Stimulated activated CD8-positive, alpha-beta memory T cell treated with anti-CD3 and anti-CD28 coated beads, Interleukin-4, amount 100 ng/mL, for 4 hours (primary cell): ENCODE measurements around the gene SALL1.

Experiments used
- DNase-seq, 2 donors: peaks; one replicate each; pipeline ENCODE4 v3.0.0-alpha.2; 2020; ENCODE audit warnings: low read depth in 2 of 2, low spot score in 1 of 2

Gene SALL1

GRCh38 chr16:51150888-51151320 lies at the start of gene SALL1:
TSS of gene SALL1 (minus strand) at chr16:51151270. CDS start at chr16:51151241, 29 bp downstream.
- DNase-seq = no peak

- no peak for DNase-seq
These were observed 49.7 kb upstream of the SALL1 start for GRCh38 chr16:51200793-51201192.

GRCh38 chr16:51197953-51198748 lies 47.1 kb upstream of the SALL1 start:
- no peak for DNase-seq

- no peak for DNase-seq
These were observed 42.8 kb upstream of the SALL1 start for GRCh38 chr16:51193879-51194278.

GRCh38 chr16:51184702-51185433 lies 33.8 kb upstream of the SALL1 start:
- no peak for DNase-seq

GRCh38 chr16:51181503-51181811 lies 30.4 kb upstream of the SALL1 start:
- DNase-seq = no peak

GRCh38 chr16:51180719-51181502 lies 29.8 kb upstream of the SALL1 start:
- DNase-seq = no peak

- no peak for DNase-seq
These were observed 24.0 kb upstream of the SALL1 start for GRCh38 chr16:51175081-51175480.

- DNase-seq = no peak
These were observed 21.3 kb upstream of the SALL1 start for GRCh38 chr16:51172368-51172767.

- no peak for DNase-seq
These were observed 17.7 kb upstream of the SALL1 start for GRCh38 chr16:51168755-51169154.

GRCh38 chr16:51167170-51167895 lies 16.3 kb upstream of the SALL1 start:
- DNase-seq = no peak

GRCh38 chr16:51166541-51166940 lies 15.5 kb upstream of the SALL1 start:
- no peak for DNase-seq

- no peak for DNase-seq
These were observed 15.0 kb upstream of the SALL1 start for GRCh38 chr16:51166091-51166490.

- no peak for DNase-seq
These were observed 14.0 kb upstream of the SALL1 start for GRCh38 chr16:51165043-51165442.

- DNase-seq = no peak
These were observed 13.5 kb upstream of the SALL1 start for GRCh38 chr16:51164574-51164973.

GRCh38 chr16:51163894-51164566 lies 13.0 kb upstream of the SALL1 start:
- no peak for DNase-seq

GRCh38 chr16:51163366-51163765 lies 12.3 kb upstream of the SALL1 start:
- no peak for DNase-seq

GRCh38 chr16:51161440-51162195 lies 10.5 kb upstream of the SALL1 start:
- no peak for DNase-seq

GRCh38 chr16:51159865-51160264 lies 8.8 kb upstream of the SALL1 start:
- DNase-seq = no peak

GRCh38 chr16:51159296-51159695 lies 8.2 kb upstream of the SALL1 start:
- DNase-seq = no peak
